ENCODE measurements around the gene OR2T2. TPM values are rescaled to one million over a fixed set of nuclear protein-coding genes. Genes with fewer than 3 reads are reported as not detected.

The OR2T2 gene
- total and polyA plus RNA-seq, 2 of the 8 experiments (the other 6 are each of a cell fraction or from before 2014, with no cell fraction given) = not detected

DNA sequence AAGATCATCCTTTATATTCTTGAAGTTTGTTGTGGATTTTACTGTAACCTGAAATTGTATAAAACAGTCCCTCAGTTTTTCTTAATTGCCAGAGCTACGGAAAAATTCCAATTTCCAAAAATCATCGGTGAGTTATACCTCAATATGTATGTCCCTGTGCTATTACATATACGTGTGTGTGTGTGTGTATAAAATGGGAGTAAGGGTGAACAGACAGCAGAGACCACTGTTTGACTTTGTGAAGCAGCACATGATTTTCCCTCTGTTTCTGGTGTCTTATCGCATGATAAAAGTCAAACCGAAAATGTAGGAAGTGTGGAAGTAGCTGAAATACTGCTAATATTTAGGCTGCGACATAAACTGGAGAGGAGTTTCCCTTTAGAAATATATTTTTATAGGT is 41.4 kb upstream of the OR2T2 start:
- H3K36me3 ChIP-seq (ENCODE audit: control insufficient read depth in 2 of 4, insufficient read depth in 4 of 4, low read length in 3 of 4) = no peaks in the 10 kb centered on the region; a peak in 1 of 8 replicates
- no peak overlapping the region for H3K27ac ChIP-seq (ENCODE audit: low read depth, low read length)
- no peak overlapping the region for H3K23ac ChIP-seq (ENCODE audit: insufficient read length)
- H2AK5ac ChIP-seq (ENCODE audit: low read depth, low read length) = no peak overlapping the region
- no peak overlapping the region for H3K14ac ChIP-seq (ENCODE audit: insufficient read length)
- H3K4me3 ChIP-seq (ENCODE audit: extremely low read depth in 1 of 4, insufficient read depth in 2 of 4, low read depth in 3 of 4, low read length in 4 of 4) = 0 out of 8 replicates have a peak overlapping the region, but pooled peaks of 1 of the 4 experiments have one; percentile 27
- 84% methylated on average over 6 of the region's 6 CpGs; no CpG with 5 or more reads in 1 of the 2 experiments for WGBS, 2 experiments (ENCODE audit: extremely low coverage in 1 of 2, insufficient coverage in 1 of 2, insufficient read length in 1 of 2, insufficient replicate concordance in 2 of 2, low coverage in 1 of 2, low lambda C conversion rate in 2 of 2, missing lambda C conversion rate in 1 of 2)
- H2BK120ac ChIP-seq (replicated peaks; ENCODE audit: low read depth, low read length) = no peak overlapping the region
- H2BK20ac ChIP-seq (ENCODE audit: low read length) = no peak overlapping the region
- no peak overlapping the region for H2BK5ac ChIP-seq (ENCODE audit: low read depth, low read length)
- no peak overlapping the region for H2BK15ac ChIP-seq (ENCODE audit: low read length)
- ChIA-PET POLR2A (ENCODE audit: partially characterized antibody) (no interaction called here), CTCF (ENCODE audit: partially characterized antibody) (interaction anchor here (1.7 kb wide), 1 partner anchor 8 kb away, joined by 3 read pairs; no protein-coding TSS in a partner anchor)
- FAIRE-seq = peak; percentile 100
- no peaks in the 10 kb centered on the region for H3K27me3 ChIP-seq (replicated peaks in 1 of 4; ENCODE audit: control insufficient read depth in 3 of 4, extremely low read depth in 1 of 4, insufficient read depth in 3 of 4, low read length in 3 of 4)
- no peak overlapping the region for H4K8ac ChIP-seq (ENCODE audit: extremely low read depth, insufficient read depth, low read length)
- no peaks in the 10 kb centered on the region for H3K79me2 ChIP-seq (ENCODE audit: control insufficient read depth in 1 of 2, insufficient read depth in 2 of 2, low read length in 2 of 2)
- no peak overlapping the region for H4K91ac ChIP-seq (replicated peaks; ENCODE audit: insufficient read length, low read length)
- no peak overlapping the region for H2BK12ac ChIP-seq (ENCODE audit: low read depth, low read length)
- no peaks in the 10 kb centered on the region for H3K4me1 ChIP-seq (replicated peaks in 1 of 4; ENCODE audit: control insufficient read depth in 3 of 4, insufficient read depth in 4 of 4, low read length in 3 of 4)
- no peak overlapping the region for H2AFZ ChIP-seq (ENCODE audit: low read length)
- peaks cover 75 to 76% of the 10 kb centered on the region in 2 experiments for H3K9me3 ChIP-seq (ENCODE audit: insufficient read depth in 2 of 2, low read depth in 1 of 2, low read length in 1 of 2)
- no peak overlapping the region for H3K9ac ChIP-seq (replicated peaks in 1 of 4; ENCODE audit: extremely low read depth in 1 of 4, low read depth in 3 of 4, low read length in 3 of 4)
- no peaks in the 10 kb centered on the region for H4K20me1 ChIP-seq (replicated peaks in 1 of 2; ENCODE audit: control insufficient read depth in 1 of 2, insufficient read depth in 2 of 2, low read length in 2 of 2)
- H3K79me1 ChIP-seq (ENCODE audit: low read depth, low read length) = no peaks in the 10 kb centered on the region
- no peak overlapping the region for H4K5ac ChIP-seq (ENCODE audit: insufficient read length, low read depth, low read length)
- no peak overlapping the region for H3K56ac ChIP-seq (replicated peaks; ENCODE audit: insufficient read length, low read depth, low read length)
- no peak for DNase-seq (ENCODE audit: low read depth in 1 of 2, low spot score in 2 of 2)
- H3K23me2 ChIP-seq (ENCODE audit: low read depth, low read length) = no peaks in the 10 kb centered on the region
- no peak overlapping the region for H3K4ac ChIP-seq (replicated peaks; ENCODE audit: insufficient read length, low read depth, low read length)
- no peak overlapping the region for H3K4me2 ChIP-seq (ENCODE audit: insufficient read depth in 1 of 2, low read depth in 2 of 2, low read length in 2 of 2)
- no peak overlapping the region for H3K18ac ChIP-seq (ENCODE audit: extremely low read depth, low read length)
- TF ChIP-seq CBX5 (IDR thresholded peaks at IDR 0.05; ENCODE audit: low read depth, low read length) = no peak
- no peak for TF ChIP-seq SAP30 (IDR thresholded peaks at IDR 0.05; ENCODE audit: insufficient read depth, insufficient replicate concordance, low read length)
- no peak for TF ChIP-seq CBX8 (IDR thresholded peaks at IDR 0.05; ENCODE audit: borderline replicate concordance, low read depth, low read length)
- TF ChIP-seq SIRT6 (IDR thresholded peaks at IDR 0.05; ENCODE audit: low read length) = no peak
- no peak for TF ChIP-seq CHD1 (IDR thresholded peaks at IDR 0.05; ENCODE audit: low read depth, low read length)
- no peak for TF ChIP-seq HDAC6 (IDR thresholded peaks at IDR 0.05; ENCODE audit: low read depth, low read length)
- TF ChIP-seq, protein P1, sequence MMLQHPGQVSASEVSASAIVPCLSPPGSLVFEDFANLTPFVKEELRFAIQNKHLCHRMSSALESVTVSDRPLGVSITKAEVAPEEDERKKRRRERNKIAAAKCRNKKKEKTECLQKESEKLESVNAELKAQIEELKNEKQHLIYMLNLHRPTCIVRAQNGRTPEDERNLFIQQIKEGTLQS (IDR thresholded peaks at IDR 0.05; ENCODE audit: insufficient read depth, low read depth, low read length) = no peak
- no peak for TF ChIP-seq ZNF274 (IDR thresholded peaks at IDR 0.05; ENCODE audit: borderline replicate concordance, extremely low read depth, low read length)
- TF ChIP-seq PHF8 (conservative IDR thresholded peaks at IDR 0.05; ENCODE audit: low read depth, low read length) = no peak
- TF ChIP-seq FOSL1 (IDR thresholded peaks at IDR 0.05; ENCODE audit: insufficient read depth, low read depth, low read length) = no peak
- no peak for TF ChIP-seq TBP (IDR thresholded peaks at IDR 0.05; ENCODE audit: low read depth, low read length)
- no peak for TF ChIP-seq BACH1 (IDR thresholded peaks at IDR 0.05; ENCODE audit: low read length)
- TF ChIP-seq NANOG (IDR thresholded peaks at IDR 0.05; ENCODE audit: insufficient read depth, low read depth, low read length, poor library complexity, severe bottlenecking) = no peak
- no peak for TF ChIP-seq RXRA (IDR thresholded peaks at IDR 0.05; ENCODE audit: insufficient read depth, low read depth, low read length)

Measured in H1 (cell line).